HCT116 (cell line): ENCODE data around the gene NXN. TPM values are rescaled to one million over a fixed set of nuclear protein-coding genes. Genes with fewer than 3 reads are reported as not detected.
"Not testable (repeated sequence)": the region's sequence is repeated elsewhere in the genome, so short reads cannot be mapped to it uniquely, and the experiment has no call there.

Experiments
- ATAC-seq: fragments of 200-7000 bp; cut with Tn5 transposase; 2 replicates; pipeline ENCODE4 v1.9.1; 2020; ENCODE audit warnings: mild to moderate bottlenecking, moderate library complexity
- BruUV-seq: library from RNA; stranded (reverse); fragments of 400-500 nt; replicated peaks from 2 replicates; lab custom pipeline; 2021; lab: Mats Ljungman, UMichigan
- CTCF ChIA-PET: fragments of 300-600 bp; sonication (Branson Sonifier 250); formaldehyde crosslinking; loops from one replicate; lab custom pipeline; 2021; ENCODE audit warnings: antibody characterized with exemption; lab: Charles Lee
- POLR2A ChIA-PET: fragments of 300-600, 350-600 bp; sonication (Branson Sonifier 250); formaldehyde crosslinking; loops from one replicate; lab custom pipeline; 2021; ENCODE audit warnings: antibody characterized with exemption; lab: Charles Lee
- RAD21 ChIA-PET, 2 experiments: fragments of 300-600 bp; sonication (Branson Sonifier 250); formaldehyde crosslinking; loops; one replicate each; lab custom pipeline; 2023; ENCODE audit warnings: low total read pairs in 2 of 2; ENCODE audit not compliant: uncharacterized antibody in 2 of 2, unreplicated experiment in 2 of 2, low non-redundant PET in 1 of 2; lab: Charles Lee
- DNase-seq: peaks from one replicate; pipeline ENCODE4 v3.0.0-alpha.2; 2010; ENCODE audit warnings: low read depth, low spot score
- H2AFZ ChIP-seq: fragments of 200-600 bp; shearing (Covaris generic), sonication (generic); 2 replicates; pipeline ENCODE4 v1.6.1; 2017; ENCODE audit warnings: low read depth, mixed run types, mixed read lengths, antibody characterized with exemption, low read length; ENCODE audit not compliant: poor library complexity, severe bottlenecking
- H3K27ac ChIP-seq: 2 replicates; pipeline ENCODE4 v1.5.1; 2012; ENCODE audit warnings: low read depth, low read length
- H3K27me3 ChIP-seq: fragments of 200-600 bp; sonication (generic); 2 replicates; pipeline ENCODE4 v1.6.1; 2016; ENCODE audit warnings: mixed run types, low read length, mixed read lengths; ENCODE audit not compliant: insufficient read depth
- H3K36me3 ChIP-seq, 2 experiments: fragments of 200-500 bp in 1 of 2; fragments of 200-600 bp in 1 of 2; sonication (Bioruptor generic) in 1 of 2; sonication (generic) in 1 of 2; 2 replicates each; pipeline versions ENCODE4 v1.5.1 to v1.6.1; 2014 to 2016; ENCODE audit warnings: low read length in 2 of 2, inconsistent platforms in 1 of 2, mixed read lengths in 1 of 2, mixed run types in 1 of 2; ENCODE audit not compliant: insufficient read depth in 2 of 2, control insufficient read depth in 1 of 2
- H3K4me1 ChIP-seq, 2 experiments: fragments of 200-600 bp in 1 of 2; sonication (generic) in 1 of 2; 2 replicates each; pipeline versions ENCODE4 v1.5.1 to v1.6.1; 2012 to 2017; ENCODE audit warnings: low read length in 2 of 2, inconsistent platforms in 1 of 2, mild to moderate bottlenecking in 1 of 2, mixed read lengths in 1 of 2, mixed run types in 1 of 2, moderate library complexity in 1 of 2; ENCODE audit not compliant: insufficient read depth in 2 of 2, control insufficient read depth in 1 of 2
- H3K4me2 ChIP-seq: fragments of 200-600 bp; sonication (generic); 2 replicates; pipeline ENCODE4 v1.6.1; 2017; ENCODE audit warnings: mixed run types, low read length, mixed read lengths
- H3K4me3 ChIP-seq, 2 experiments: fragments of 200-600 bp in 1 of 2; sonication (generic) in 1 of 2; replicated peaks in 1 of 2; 2 replicates each; pipeline ENCODE4 v1.5.1; 2011 to 2016; ENCODE audit warnings: low read length in 2 of 2, control low read depth in 1 of 2, low read depth in 1 of 2, mild to moderate bottlenecking in 1 of 2, mixed read lengths in 1 of 2, mixed run types in 1 of 2
- H3K79me2 ChIP-seq: fragments of 200-600 bp; sonication (generic); 2 replicates; pipeline ENCODE4 v1.6.1; 2017; ENCODE audit warnings: mild to moderate bottlenecking, mixed run types, low read length, moderate library complexity, mixed read lengths; ENCODE audit not compliant: insufficient read depth
- H3K9ac ChIP-seq: fragments of 200-600 bp; sonication (generic); 2 replicates; pipeline ENCODE4 v1.6.1; 2016; ENCODE audit warnings: low read length, mixed read lengths
- H3K9me2 ChIP-seq: fragments of 200-600 bp; sonication (generic), shearing (Covaris generic); 2 replicates; pipeline ENCODE4 v1.6.1; 2017; ENCODE audit warnings: mixed run types, mild to moderate bottlenecking, moderate library complexity; ENCODE audit not compliant: insufficient read depth
- H3K9me3 ChIP-seq, 2 experiments: fragments of 200-500 bp in 1 of 2; fragments of 200-600 bp in 1 of 2; sonication (Bioruptor generic) in 1 of 2; sonication (generic) in 1 of 2; 2 replicates each; pipeline ENCODE4 v1.6.1; 2014 to 2017; ENCODE audit warnings: low read length in 2 of 2, mixed read lengths in 2 of 2, inconsistent platforms in 1 of 2, low read depth in 1 of 2, mild to moderate bottlenecking in 1 of 2, mixed run types in 1 of 2, moderate library complexity in 1 of 2; ENCODE audit not compliant: control insufficient read depth in 1 of 2, insufficient read depth in 1 of 2
- H4K20me1 ChIP-seq: fragments of 200-600 bp; sonication (generic), shearing (Covaris generic); 2 replicates; pipeline ENCODE4 v1.6.1; 2017; ENCODE audit warnings: mixed run types, mild to moderate bottlenecking, moderate library complexity; ENCODE audit not compliant: insufficient read depth
- ATF3 ChIP-seq: IDR thresholded peaks from 2 replicates; pipeline ENCODE4 v1.6.1; 2012
- CBX3 ChIP-seq: IDR thresholded peaks from 2 replicates; pipeline ENCODE4 v1.6.1; 2012; ENCODE audit warnings: low read depth
- CEBPB ChIP-seq: IDR thresholded peaks from 2 replicates; pipeline ENCODE4 v1.6.1; 2012; ENCODE audit warnings: low read depth
- EGR1 ChIP-seq: IDR thresholded peaks from 2 replicates; pipeline ENCODE4 v1.6.1; 2012; ENCODE audit warnings: low read depth
- ELF1 ChIP-seq: IDR thresholded peaks from 2 replicates; pipeline ENCODE4 v1.6.1; 2012; ENCODE audit warnings: low read depth, borderline replicate concordance
- EZH2 ChIP-seq: fragments of 200-600 bp; sonication (generic); IDR thresholded peaks from 2 replicates; pipeline ENCODE4 v1.6.1; 2017; ENCODE audit warnings: antibody characterized with exemption, mixed run types
- MAX ChIP-seq: IDR thresholded peaks from 2 replicates; pipeline ENCODE4 v1.6.1; 2012
- POLR2AphosphoS5 ChIP-seq: IDR thresholded peaks from 2 replicates; pipeline ENCODE4 v1.6.1; 2011; ENCODE audit warnings: mild to moderate bottlenecking, low read depth, low read length, moderate library complexity
- RAD21 ChIP-seq: IDR thresholded peaks from 2 replicates; pipeline ENCODE4 v1.6.1; 2012; ENCODE audit warnings: low read depth, mild to moderate bottlenecking
- REST ChIP-seq: IDR thresholded peaks from 2 replicates; pipeline ENCODE4 v1.6.1; 2012; ENCODE audit warnings: low read depth
- SIN3A ChIP-seq: IDR thresholded peaks from 2 replicates; pipeline ENCODE4 v1.6.1; 2012; ENCODE audit warnings: low read depth
- SP1 ChIP-seq: IDR thresholded peaks from 2 replicates; pipeline ENCODE4 v1.6.1; 2012; ENCODE audit warnings: low read depth
- SRF ChIP-seq: IDR thresholded peaks from 2 replicates; pipeline ENCODE4 v1.6.1; 2012; ENCODE audit warnings: low read depth
- YY1 ChIP-seq: IDR thresholded peaks from 2 replicates; pipeline ENCODE4 v1.6.1; 2011; ENCODE audit warnings: low read length, low read depth, moderate library complexity, mild to moderate bottlenecking; ENCODE audit not compliant: insufficient replicate concordance; ENCODE audit errors: extremely low read depth
- ZFX ChIP-seq: fragments of 450-650 bp; IDR thresholded peaks from 2 replicates; pipeline ENCODE4 v1.6.1; 2017
- ZNF274 ChIP-seq: fragments of 200-500 bp; sonication (Bioruptor generic); IDR thresholded peaks from 2 replicates; pipeline ENCODE4 v1.6.1; 2014; ENCODE audit warnings: mild to moderate bottlenecking, low read depth, low read length, inconsistent platforms
- intact Hi-C: fragments of 100-400 bp; cut with micrococcal nuclease; formaldehyde crosslinking; loops from 2 replicates; pipeline ENCODE4 v1.10.0; 2022
- total RNA-seq: library from RNA; stranded (reverse); gene quantifications from one replicate; pipeline ENCODE4 v1.2.1, GENCODE V29; 2021; ENCODE audit not compliant: unreplicated experiment

NXN gene
- total RNA-seq, 1 experiment from 2014 or later = 83.7 TPM

GRCh38 chr17:806346-806745 is 173.2 kb downstream of the NXN start:
- ChIA-PET CTCF (no interaction called here), POLR2A (no interaction called here)

GRCh38 chr17:805886-806285 is 173.7 kb downstream of the NXN start:
- ATAC-seq, H3K9me3 ChIP-seq, H3K4me3 ChIP-seq, H3K9ac ChIP-seq, H3K4me2 ChIP-seq, H3K27ac ChIP-seq, H3K79me2 ChIP-seq, H3K4me1 ChIP-seq, DNase-seq, RAD21 ChIA-PET, BruUV-seq, H3K9me2 ChIP-seq, intact Hi-C loops, H3K36me3 ChIP-seq, POLR2A ChIA-PET, H2AFZ ChIP-seq, CTCF ChIA-PET, H3K27me3 ChIP-seq, H4K20me1 ChIP-seq: not testable (repeated sequence)

More at GRCh38 chr17:806346-806745, 173.2 kb downstream of the NXN start:
- H3K4me2 ChIP-seq = no peak overlapping the region
- no peak overlapping the region for H3K27ac ChIP-seq
- no peaks in the 10 kb centered on the region for H3K4me1 ChIP-seq
- ATAC-seq (no peak), DNase-seq (no peak)
- RAD21 ChIA-PET = no interaction called here
- H3K79me2 ChIP-seq = no peaks in the 10 kb centered on the region; the same call in 1 of the 2 replicates
- no peaks in the 10 kb centered on the region for H3K27me3 ChIP-seq
- intact Hi-C loops = no loop called here
- no peak overlapping the region for H3K9ac ChIP-seq
- H3K4me3 ChIP-seq = no peak overlapping the region
- peaks cover 3 to 4% of the 10 kb centered on the region in 2 experiments; a peak in 2 of 4 replicates for H3K36me3 ChIP-seq
- no peaks in the 10 kb centered on the region for H3K9me3 ChIP-seq
- no peak for TF ChIP-seq EGR1
- TF ChIP-seq POLR2AphosphoS5 = no peak
- TF ChIP-seq REST = no peak
- no peak for TF ChIP-seq MAX
- no peak for TF ChIP-seq ATF3
- no peak for TF ChIP-seq ZNF274
- TF ChIP-seq SP1 = no peak
- TF ChIP-seq ZFX = no peak
- TF ChIP-seq CEBPB = no peak
- TF ChIP-seq SRF = no peak
- no peak for TF ChIP-seq EZH2
- TF ChIP-seq YY1 = no peak
- TF ChIP-seq ELF1 = no peak
- no peak for TF ChIP-seq SIN3A
- no peak for TF ChIP-seq RAD21
- no peak for TF ChIP-seq CBX3
- BruUV-seq = no TSS peak
- no peaks in the 10 kb centered on the region for H3K9me2 ChIP-seq
- H2AFZ ChIP-seq = no peak overlapping the region
- no peaks in the 10 kb centered on the region for H4K20me1 ChIP-seq
